HCT116 (cell line): ENCODE results near the gene ZNF860.

ENCODE experiments used
- CTCF ChIP-seq, 3 experiments: fragments of 200-600 bp in 1 of 3; sonication (generic) in 1 of 3; IDR thresholded peaks in 2 of 3; conservative IDR thresholded peaks in 1 of 3; 2 replicates each; pipeline ENCODE4 v1.5.1; 2012 to 2017; ENCODE audit warnings: low read depth in 2 of 3, low read length in 2 of 3, antibody characterized with exemption in 1 of 3, borderline replicate concordance in 1 of 3, control low read depth in 1 of 3, mild to moderate bottlenecking in 1 of 3, mixed read lengths in 1 of 3, mixed run types in 1 of 3, moderate library complexity in 1 of 3; ENCODE audit not compliant: insufficient read depth in 1 of 3
- EGR1 ChIP-seq: IDR thresholded peaks from 2 replicates; pipeline ENCODE4 v1.6.1; 2012; ENCODE audit warnings: low read depth
- ELF1 ChIP-seq: IDR thresholded peaks from 2 replicates; pipeline ENCODE4 v1.6.1; 2012; ENCODE audit warnings: low read depth, borderline replicate concordance
- EZH2 ChIP-seq: fragments of 200-600 bp; sonication (generic); IDR thresholded peaks from 2 replicates; pipeline ENCODE4 v1.6.1; 2017; ENCODE audit warnings: antibody characterized with exemption, mixed run types
- JUND ChIP-seq: IDR thresholded peaks from 2 replicates; pipeline ENCODE4 v1.6.1; 2012
- POLR2A ChIP-seq: IDR thresholded peaks from 2 replicates; pipeline ENCODE4 v1.7.0; 2011; ENCODE audit warnings: borderline replicate concordance; ENCODE audit not compliant: insufficient read depth, insufficient read length; ENCODE audit errors: extremely low read depth
- POLR2AphosphoS5 ChIP-seq: IDR thresholded peaks from 2 replicates; pipeline ENCODE4 v1.6.1; 2011; ENCODE audit warnings: mild to moderate bottlenecking, low read depth, low read length, moderate library complexity
- RAD21 ChIP-seq: IDR thresholded peaks from 2 replicates; pipeline ENCODE4 v1.6.1; 2012; ENCODE audit warnings: low read depth, mild to moderate bottlenecking
- REST ChIP-seq: IDR thresholded peaks from 2 replicates; pipeline ENCODE4 v1.6.1; 2012; ENCODE audit warnings: low read depth
- ZNF274 ChIP-seq: fragments of 200-500 bp; sonication (Bioruptor generic); IDR thresholded peaks from 2 replicates; pipeline ENCODE4 v1.6.1; 2014; ENCODE audit warnings: mild to moderate bottlenecking, low read depth, low read length, inconsistent platforms

- TF ChIP-seq EZH2: no peak
- TF ChIP-seq POLR2AphosphoS5: no peak
- no peak for TF ChIP-seq POLR2A
- no peak for TF ChIP-seq CTCF (IDR thresholded peaks at IDR 0.05 in 2 of 3, conservative IDR thresholded peaks at IDR 0.05 in 1 of 3; ENCODE audit: borderline replicate concordance in 1 of 3, insufficient read depth in 1 of 3, low read depth in 2 of 3, low read length in 2 of 3)
- TF ChIP-seq JUND: no peak
- TF ChIP-seq ELF1: no peak
- TF ChIP-seq RAD21: no peak
- TF ChIP-seq EGR1: no peak
- no peak for TF ChIP-seq ZNF274
- no peak for TF ChIP-seq REST
Observed at GRCh38 chr3:32041316-32041715, 59.8 kb downstream of the ZNF860 start.
